Central memory CD4-positive, alpha-beta T cell (primary cell): Measurements from ENCODE around the gene UBE2E1.

Source experiments
- DNase-seq: peaks from one replicate; pipeline ENCODE4 v3.0.0; 2022

The UBE2E1 gene

DNA sequence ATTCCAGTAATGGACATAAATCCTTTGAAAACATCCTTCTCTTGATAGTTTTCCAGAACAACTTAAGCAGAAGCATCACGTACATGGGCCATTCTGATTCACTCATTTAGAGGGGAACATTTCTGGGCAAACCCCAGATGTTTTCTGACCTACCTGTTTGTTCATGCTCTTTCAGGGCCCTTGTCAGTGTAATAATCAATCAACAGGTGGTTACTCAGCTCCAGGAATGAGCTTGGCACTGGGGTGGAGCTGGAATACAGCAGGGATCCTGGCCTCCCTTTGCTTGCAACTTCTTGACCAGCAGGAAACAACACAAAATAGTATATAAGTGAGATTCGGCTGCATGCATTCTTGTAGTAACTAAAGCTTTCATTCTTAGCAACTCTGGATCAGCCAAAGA is 9.2 kb upstream of the UBE2E1 start:
- DNase-seq, result no peak

DNA sequence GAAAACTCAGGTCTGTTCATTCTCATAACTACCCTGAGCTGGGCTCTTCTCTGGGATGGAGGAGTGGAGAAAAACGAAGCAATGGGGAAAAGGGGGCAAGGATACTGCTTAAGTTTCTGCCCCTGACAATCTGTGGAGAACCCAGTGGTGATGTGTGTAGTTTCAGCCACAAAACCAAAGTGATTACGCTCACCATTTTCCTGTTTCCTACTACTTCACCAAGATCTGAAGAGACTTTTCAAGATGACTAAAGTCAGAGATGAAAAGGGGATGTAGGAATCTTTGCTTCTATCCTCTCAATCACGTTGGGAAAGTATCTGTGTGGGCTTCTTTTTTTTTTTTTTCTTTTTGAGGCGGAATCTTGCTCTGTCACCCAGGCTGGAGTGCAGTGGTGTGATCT is 8.3 kb upstream of the UBE2E1 start:
- DNase-seq, result no peak

DNA sequence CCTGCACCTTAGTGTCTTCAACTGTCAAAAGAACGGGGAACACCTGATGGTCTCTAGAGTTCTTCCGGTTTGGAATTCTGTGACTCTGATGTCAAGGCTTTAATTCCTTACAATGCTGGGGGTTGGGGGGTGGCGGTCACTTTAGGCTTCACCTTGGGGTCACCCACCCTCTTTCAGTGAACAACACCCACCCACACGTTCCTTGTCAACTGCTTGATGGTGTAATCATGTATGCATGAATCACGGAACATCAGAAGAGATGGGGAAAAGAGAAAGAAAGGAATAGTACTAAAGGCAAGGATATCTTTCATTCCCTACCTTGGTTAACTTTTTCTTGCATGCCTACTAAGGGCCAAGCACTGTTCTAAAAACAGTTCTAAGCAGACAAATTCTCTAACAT is 7.3 kb upstream of the UBE2E1 start:
- no peak for DNase-seq

DNA sequence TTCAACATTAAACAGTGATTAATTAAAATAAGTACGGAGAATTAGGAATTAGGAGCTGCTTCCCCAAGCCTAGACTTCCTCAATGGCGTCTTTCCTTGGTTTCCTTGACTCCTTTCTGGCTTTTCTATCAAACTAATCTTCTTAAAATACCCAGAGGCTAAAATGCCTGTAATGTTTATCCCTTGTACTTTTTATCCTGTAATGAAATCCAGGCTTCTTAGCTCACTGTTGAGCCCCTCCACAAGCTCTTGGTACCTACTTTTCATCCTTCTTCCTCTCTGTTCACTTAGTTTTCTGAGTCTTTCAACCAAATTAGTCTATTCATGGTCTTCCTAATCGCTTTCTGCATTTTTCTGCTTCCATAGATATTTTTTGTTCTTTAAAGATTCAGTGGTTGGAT is 6.9 kb upstream of the UBE2E1 start:
- DNase-seq, result no peak

DNA sequence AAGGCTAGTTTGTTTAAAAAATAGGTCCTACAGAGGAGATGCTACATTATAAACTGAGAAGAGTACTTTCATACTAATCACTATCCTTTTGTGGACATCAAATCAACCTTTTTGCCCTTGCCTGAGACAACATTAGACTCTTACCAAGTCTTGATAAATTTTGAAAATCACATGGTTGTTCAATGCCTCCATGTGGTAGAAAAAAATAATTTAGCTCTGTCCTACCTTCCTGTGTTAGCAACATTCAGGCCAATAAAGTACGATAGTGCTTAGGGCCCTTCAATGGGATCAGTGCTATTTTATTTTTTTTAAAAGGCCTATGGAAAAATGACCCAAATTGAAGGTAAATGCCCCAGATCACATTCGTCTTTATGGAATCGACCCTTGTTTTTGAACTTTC is 5.0 kb upstream of the UBE2E1 start:
- DNase-seq, result no peak

DNA sequence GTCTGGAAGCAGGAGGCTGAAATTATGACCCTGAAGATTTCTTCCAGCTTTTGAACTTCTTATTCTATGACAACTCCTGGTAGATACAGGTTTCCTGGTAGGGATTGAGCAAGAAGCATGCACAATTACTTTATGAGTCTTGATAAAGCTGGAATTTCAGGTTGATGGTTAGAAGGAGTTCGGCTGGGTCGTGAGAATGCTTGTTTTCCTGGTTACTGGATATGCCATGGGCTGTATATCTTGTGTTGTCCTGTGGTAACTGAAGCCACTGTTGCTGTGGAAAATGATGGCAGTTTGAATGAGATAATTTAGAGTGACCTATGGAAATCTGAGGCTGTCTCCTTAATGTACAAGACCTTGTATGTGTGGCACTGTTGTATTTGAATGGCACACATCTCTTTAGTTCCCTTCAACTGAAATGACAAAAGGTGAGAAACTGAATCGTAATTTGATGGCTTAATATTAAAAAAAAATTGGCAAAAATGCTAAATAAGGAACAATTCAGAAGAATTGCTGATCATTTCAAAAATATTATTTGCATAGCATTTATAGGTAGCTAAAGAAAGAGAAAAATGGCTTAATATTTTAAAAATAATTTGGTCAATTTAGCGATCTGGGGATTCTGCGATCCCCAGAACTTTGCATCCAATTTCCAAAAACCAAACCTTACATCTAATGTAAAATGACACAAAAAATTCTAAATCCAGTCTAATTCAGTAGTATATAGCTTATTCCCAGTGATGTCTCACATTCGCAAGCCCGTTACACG is 1.1 kb upstream of the UBE2E1 start:
- no peak for DNase-seq

DNA sequence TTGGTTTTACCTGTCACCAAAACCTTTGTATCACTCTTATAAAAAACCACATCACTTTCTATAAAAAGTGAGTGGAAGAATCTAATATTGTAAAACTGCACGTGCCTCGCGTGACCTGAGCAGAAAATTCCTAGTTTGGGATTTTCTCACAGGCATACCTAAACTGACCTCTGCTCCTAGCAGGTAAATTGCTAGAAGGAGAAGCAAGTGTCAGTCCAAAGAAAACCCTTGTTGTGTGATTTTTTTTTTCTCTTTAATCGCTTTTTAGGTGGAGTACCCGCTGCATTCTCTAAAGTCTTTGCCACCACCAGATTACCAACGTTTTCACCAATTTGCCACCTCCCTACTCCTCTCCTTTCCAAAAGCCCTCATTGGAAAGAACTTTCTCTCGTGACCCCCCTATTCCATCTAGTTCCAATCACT is 534 bp upstream of the UBE2E1 start:
- no peak for DNase-seq

DNA sequence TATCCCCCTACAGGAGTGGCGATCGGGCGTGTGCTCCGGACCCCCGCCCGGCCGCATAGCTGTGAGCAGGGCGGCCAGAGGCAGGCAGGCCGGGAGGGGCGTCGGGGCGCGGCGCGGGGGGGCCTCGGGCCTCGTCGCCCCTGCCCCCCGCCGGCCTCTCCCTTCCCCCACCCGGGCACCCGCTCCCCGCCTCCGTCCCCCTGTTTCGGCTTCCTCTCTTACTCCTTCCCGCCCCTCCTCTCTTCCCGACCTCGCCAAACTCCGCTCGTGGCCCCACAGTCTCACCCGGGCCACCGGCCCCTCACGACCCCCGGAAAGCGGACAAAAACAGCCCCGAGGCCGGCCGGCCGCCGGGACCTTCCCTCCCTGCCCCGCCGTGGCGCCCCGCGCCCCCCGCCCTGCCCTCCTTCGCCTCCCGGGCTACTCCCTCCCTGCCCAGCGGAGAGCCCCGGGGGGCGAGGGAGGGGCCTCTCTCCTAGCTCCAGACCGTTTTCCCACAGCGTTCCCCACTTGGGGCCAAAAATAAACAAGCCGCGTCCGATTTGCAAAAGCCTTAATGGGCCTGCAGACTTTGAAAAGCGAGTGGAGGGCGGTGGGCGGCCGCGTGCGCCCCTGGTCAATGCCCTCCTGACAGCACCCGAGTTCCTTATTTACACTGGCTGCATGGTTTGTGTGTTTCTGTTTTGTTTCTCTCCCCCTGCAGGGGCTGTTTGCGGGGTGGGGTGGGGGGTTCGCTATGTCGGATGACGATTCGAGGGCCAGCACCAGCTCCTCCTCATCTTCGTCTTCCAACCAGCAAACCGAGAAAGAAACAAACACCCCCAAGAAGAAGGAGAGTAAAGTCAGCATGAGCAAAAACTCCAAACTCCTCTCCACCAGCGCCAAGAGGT is 1.0 kb downstream of the UBE2E1 start:
- DNase-seq, result no peak

DNA sequence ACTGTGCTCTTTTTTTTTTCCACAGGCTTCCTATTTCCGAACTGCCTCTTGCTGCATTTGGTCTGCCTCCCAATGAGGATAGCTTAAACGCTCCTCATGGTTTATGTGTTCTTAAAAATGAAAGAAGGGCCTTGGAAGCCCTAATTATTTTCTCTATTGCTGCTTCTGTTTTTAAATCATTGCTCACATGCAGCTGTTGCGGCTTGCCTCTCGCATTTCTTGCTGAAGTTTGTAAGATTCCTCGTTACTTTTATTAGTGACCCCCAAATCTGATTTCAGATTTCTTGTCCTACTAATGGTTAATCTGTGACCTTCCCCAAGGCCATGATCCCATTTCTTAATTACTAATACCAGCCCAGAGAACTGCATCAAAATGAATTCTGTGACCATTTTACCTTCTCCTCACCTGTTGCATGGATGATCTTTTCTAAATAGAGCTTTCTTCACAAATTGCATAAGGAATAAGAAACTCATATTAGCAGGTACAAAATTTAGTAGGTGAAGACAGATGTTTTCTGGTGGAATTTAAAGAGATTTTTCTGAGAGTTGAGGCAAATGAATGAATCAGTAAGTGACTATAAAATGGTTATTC is 1.8 kb downstream of the UBE2E1 start:
- DNase-seq, result no peak

DNA sequence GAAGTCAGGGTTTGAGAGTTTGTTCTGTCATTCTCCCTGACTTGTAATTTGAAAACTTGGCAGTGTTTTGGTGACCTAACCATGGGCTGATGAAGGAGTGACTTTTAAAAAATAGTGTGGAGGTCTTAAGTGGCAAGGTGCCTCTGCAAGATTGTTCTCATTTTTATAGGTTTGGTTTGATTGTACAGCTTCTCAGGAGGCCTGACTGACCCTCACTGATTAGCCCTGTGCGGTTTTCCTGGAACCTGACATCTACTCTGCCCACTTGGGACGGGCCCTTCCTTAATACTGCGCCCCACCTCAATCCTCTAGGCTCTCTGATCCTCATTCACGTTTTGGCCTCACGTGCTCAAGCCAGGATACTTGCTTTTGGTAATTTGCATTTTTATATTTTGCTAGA is 2.8 kb downstream of the UBE2E1 start:
- no peak for DNase-seq

DNA sequence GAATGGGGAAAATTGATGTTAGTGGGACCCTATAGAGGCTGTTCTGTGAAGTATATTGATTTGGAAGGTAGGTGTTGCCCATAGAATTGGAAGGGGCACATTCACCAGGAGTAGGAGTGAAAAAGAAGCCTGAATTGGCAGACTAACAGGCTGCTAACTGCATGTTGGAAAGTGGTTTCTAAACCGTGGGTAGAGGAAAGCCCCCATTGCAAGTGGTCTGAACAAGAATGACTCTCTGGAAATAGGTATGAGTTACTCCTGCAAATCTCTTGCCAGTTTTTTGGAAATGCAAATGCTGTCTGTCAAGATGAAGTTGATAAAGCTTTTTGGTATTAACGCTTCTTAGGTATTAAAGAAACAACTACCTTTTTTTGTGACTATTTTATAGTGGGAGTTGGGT is 3.5 kb downstream of the UBE2E1 start:
- no peak for DNase-seq

DNA sequence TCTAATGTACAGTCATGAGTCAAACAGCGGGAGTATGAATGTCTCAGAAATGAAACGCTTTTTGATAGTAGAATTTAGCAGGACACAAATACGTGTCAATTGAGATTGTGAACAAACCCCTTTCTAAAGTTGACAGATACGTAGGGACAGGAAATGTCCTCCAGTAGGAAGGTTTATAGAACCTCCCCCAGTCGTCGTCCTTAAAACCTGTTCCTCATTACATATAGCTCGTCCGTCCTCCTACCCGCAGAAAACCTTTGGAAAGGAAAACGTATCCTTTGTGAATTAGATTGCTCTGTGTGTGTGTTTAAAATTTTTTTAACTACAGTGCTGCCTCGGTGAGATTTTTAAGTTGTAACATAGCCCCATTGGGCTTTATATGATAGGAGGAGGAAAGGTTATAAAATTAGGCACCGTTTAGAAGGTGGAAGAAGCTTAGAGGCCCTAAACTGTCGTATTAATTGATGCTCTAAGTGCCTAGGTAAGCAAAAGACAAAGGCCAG is 4.1 kb downstream of the UBE2E1 start:
- DNase-seq, result peak; percentile 19

DNA sequence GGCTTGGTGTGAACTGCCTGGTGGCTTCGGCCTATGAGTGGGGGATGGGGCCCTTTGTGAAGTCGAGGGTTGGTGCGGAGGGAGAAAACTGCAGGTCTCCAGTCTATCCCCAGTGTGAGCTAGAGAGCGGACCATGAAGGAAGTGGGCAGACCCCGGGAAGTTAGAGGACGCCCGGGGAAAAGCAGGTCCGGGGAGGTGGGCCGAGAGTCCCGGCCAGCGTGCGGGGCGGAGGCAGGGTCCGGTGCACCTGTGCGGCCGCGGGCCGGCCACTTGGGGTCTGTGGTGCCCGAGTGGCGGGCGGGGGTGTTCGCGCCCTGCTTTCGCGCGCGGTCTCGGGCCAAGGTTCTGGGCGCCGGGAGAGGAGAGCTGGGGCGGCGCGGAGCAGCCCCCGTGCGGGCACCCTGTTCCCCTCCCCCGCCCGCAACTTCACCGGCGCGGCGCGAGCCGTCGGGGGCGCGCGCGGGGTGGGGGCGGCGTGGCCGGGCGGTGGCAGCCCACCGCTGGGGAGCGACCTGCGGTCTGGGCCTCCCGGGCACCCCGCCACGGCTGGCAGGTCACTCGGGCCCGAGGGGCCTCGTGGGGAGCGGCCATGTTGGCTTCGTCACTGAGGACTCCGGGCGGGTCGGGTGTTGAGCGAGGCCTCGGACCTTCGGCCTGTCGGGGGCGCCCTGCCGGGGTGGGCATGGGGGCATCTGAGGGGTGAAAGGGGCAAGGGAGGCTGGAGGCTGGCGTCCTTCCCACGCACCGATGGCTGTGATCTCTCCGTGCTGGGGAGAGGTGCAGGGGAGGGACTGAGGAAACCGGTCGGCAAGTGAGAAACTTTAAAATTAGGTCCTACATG is 4.8 kb downstream of the UBE2E1 start:
- peak; percentile 34 for DNase-seq

DNA sequence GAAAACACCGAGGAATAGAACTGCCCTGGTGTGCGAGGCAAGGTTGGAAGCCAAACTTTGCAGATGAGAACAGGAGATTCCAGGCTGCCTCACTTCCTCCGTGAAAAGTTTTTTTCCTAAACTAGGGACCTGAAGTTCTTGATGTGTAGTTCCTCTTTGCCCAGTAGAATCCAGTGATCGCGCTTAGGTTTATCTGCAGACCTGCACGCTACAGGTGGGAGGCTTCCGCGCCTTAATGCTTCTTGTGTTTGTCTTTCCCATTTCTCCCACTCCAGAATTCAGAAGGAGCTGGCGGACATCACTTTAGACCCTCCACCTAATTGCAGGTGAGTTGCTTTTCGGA is 5.4 kb downstream of the UBE2E1 start:
- no peak for DNase-seq

DNA sequence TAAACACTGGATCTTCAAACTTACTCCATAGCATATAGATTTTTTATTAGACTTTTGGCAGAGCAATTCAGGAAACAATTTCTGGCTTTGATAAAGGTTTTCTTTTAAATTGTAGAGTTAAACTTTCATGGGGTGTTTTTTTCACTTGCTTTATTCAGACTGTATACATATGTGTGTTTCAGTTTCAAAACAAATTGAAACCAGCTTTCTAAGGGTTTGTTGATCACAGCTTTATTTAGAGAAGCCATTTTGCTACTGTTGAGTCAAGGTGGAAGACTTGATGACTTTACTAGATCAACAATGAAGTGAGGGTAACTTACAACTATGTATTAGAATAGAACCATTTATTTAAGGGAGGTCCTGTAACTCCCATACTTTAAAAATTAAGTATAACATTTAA is 6.2 kb downstream of the UBE2E1 start:
- no peak for DNase-seq

DNA sequence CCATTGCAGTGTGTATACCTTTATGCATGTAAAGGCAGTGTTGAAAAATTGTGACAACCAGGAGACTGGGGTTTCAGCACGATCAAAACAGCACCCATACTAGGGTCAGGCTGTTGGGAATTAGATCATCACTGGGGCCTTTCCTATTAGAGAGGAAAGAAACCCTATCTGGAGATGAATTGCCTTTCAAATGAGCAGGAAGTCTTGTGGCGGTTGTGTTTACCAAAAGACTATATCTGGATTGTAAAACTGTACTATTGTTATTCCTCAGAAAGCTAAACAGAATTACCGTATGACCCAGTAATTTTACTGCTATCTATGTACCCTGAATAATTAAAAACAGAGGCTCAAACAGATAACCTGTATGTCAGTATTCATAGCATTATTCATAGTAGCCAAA is 10.1 kb downstream of the UBE2E1 start:
- DNase-seq, result no peak

DNA sequence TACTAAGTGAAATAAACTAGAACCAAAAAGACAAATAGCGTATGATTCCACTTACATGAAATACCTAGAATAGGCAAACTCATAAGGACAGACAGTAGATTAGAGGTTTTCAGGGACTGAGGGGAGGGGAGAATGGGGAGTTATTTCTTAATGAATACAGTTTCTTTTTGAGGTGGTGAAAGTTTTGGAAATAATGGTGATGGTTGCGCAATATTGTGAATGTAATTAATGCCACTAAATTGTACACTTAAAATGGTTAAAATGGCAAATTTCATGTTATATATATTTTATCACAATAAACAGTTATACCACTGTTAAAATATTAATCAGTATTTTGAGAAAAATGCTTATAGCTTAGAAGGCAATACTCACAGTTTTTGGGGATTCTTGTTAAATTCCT is 11.0 kb downstream of the UBE2E1 start:
- DNase-seq, result no peak

DNA sequence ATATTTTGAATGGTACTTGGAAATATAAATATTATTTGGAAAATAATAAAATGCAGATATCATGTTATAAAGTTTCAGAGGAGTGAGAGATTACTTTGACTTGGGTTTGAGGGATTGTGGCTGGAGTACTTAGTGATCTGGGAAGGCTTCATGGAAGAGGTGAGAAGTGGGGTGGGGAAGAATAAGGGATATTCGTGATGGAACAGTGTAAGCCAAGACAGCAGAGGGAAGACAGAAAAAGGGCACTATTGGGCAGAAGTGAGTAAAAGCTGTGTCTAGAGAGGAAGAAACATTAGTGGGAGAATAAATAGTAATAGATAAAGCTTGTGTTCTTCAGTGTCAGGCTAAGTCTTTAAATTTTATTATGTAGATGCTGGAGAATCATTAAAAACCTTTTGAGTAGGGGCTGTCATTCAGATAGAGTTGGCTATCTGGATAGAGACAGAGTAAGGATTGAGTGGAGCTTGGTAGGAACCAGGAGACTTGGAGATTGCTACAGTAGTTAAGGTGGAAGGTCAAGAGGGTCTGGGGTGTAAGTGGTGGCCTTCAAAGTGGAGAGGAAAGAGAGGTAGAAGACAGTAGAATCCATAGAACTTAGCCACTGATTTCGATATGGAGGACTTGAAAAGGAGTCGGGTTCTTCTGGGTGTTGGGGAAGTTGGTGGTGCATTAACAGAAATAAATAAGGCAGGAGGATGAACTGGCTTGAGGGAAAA is 11.9 kb downstream of the UBE2E1 start:
- no peak for DNase-seq

DNA sequence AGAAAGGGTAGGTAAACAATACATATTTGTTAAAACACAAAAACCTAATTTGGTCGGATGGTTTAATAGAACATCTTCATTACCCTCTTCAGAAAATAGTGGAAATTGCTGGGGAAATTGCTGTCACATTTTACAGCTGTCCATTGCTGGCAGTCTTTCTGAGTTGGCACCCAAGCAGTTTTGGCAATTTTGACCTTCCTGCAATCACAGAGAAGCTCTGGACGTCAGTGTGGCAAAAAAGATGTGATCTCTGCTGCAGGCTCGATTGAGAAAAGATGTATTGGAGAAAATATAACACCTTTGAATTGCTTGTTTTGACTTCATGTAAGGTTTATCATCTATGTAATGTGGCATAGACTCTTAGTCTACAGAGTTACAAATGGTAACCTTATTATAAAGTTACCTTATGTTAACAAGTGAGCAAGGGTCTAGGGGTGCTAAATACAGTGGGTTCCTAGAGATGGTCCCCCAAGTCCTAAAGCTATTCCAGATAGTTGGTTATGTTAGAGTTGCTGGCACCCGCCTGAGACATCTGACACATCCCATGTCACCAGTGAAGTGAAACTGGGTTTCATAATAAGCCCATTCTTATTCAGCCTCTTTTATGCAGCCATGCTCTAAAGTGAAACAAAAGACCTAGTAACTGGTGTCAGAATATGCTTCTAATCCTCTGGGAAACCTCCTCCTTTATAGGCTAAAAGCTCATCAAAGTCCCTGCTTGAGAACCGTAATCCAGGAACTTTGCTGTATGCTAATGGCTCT is 14.0 kb downstream of the UBE2E1 start:
- DNase-seq, result no peak

DNA sequence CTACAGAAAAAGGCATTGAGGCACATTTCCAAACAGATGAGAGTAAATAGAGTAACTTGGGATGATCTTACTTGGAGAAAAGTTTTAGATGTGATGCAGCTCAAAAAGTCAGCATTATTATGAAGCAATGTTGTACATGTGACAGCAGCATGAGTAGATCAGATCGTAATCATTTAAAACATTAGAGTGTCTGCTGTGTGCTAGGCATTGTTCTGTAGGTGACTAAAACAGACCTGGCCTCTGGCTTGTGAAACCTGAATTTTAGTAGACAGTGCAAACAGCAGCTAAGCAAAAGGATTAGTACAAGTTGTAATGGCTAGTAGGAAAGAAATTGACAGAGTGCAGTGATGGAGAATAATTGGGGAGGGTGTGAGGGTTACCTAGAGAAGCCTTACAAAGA is 15.1 kb downstream of the UBE2E1 start:
- DNase-seq, result no peak

DNA sequence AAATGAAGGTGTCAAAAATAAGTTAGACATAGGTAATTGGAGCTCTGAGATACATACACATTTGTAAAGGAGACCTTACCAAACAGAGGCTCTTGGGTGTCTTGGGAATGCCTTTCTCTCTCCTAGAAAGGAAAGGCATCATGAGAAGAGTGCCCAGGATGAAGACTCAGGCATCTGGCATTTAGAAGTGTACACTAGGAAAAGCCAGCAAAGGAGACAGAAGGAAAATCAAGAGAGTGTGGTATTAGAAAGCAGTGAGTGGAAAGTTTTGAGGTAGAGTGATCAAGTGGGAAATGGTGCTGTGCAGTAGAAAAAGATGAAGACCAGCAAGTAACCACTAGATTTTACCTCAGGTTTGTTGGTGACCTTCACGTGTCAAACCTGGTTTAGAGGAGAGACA is 16.1 kb downstream of the UBE2E1 start:
- DNase-seq, result no peak
